HG02884 (cell line): ENCODE data around the gene LUC7L.
"Not testable (repeated sequence)": the region's sequence is repeated elsewhere in the genome, so short reads cannot be mapped to it uniquely, and the experiment has no call there.

Source experiments
- ATAC-seq: cut with Tn5 transposase; IDR thresholded peaks from one replicate; pipeline ENCODE4 v1.9.1; 2021; ENCODE audit warnings: mild to moderate bottlenecking, moderate library complexity; ENCODE audit not compliant: unreplicated experiment

LUC7L gene

DNA sequence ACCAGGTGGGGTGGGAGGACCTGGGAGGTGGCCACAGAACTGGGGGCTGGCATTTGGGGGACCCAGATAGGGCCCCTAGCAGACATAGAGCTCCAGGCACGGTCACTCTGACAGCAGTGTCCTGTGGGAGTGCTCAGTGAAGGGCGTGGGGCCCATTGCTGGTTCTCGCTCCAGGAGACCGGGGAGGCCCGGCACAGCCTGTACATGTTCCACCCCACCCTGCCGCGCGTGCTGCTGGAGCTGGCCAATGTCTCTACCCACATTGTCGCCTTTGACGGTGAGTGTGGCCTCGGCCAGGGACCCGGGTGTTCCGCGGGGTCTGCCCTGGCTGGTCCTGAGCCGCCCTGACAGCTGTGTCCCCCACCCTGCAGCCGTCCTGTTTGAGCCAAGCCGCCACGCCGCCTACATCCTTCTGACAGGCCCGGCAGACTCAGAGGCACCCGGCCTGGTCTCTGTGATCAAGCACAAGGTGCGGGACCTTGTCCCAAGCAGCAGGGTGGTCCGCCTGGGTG lies 35.2 kb upstream of the LUC7L start:
- no peak for ATAC-seq

- no peak for ATAC-seq
Measured at GRCh38 chr16:263944-264343, 34.7 kb upstream of the LUC7L start.

DNA sequence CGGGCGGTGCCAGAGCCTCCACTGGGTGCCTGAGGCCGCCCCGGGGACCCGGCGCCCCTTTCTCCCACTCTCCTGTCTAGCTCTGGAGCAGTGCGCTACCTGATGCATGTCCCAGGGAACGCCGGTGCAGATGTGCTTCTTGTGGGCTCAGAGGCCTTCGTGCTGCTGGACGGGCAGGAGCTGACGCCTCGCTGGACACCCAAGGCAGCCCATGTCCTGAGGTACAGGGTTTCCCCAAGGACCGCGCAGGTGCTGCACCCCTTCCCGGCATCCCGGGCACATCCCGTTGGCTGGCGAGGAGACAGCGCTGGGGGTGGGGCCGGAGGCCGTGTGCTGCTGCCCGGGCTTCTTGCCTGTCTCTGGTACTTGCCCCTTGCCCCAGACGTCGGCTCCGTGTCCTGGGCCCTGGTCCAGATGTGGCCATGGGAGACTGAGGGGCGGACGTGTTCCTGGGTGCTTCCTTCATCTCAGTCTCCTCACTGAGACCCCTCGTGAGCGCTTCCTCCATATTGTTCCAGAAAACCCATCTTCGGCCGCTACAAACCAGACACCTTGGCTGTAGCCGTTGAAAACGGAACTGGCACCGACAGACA lies 34.0 kb upstream of the LUC7L start:
- ATAC-seq, result no peak

GRCh38 chr16:262121-262745 lies 33.0 kb upstream of the LUC7L start:
- ATAC-seq, result no peak

- no peak for ATAC-seq
Measured at GRCh38 chr16:261031-261691, 31.9 kb upstream of the LUC7L start.

DNA sequence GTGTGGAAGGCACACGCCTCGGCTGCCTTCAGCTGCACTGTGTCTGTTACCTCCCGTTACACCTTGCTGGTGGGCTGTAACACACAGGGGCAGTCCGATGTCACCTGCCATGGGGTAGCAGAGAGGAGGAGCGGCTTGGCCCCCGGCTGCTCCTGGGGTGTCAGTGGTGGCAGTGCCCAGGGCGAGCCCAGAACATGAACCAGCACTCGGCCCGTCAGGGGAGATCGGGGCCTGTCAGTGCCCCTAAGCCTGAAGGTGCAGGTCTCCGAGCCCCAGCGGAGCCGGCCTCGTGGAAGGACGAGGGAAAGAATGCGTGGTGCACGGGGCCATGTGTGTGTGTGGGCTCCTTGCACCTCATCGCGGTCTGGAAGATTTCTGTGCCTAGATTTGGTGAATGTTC lies 31.1 kb upstream of the LUC7L start:
- no peak for ATAC-seq

DNA sequence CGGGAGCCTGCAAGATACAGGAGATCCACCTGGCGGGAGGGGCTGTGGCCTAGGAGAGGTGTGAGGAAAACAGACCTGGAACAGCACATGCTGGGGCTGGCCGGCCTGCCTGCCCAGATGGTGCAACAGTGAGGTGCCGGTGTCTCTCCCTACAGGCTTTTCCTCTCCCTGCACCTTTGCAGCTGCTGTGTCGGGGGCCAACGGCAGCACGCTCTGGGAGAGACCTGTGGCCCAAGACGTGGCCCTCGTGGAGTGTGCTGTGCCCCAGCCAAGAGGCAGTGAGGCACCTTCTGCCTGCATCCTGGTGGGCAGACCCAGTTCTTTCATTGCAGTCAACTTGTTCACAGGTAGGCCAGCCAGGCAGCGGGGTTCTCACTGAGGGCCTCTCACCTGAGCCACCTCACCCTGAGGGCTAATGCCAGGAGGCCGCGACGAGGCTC lies 30.6 kb upstream of the LUC7L start:
- ATAC-seq, result no peak

DNA sequence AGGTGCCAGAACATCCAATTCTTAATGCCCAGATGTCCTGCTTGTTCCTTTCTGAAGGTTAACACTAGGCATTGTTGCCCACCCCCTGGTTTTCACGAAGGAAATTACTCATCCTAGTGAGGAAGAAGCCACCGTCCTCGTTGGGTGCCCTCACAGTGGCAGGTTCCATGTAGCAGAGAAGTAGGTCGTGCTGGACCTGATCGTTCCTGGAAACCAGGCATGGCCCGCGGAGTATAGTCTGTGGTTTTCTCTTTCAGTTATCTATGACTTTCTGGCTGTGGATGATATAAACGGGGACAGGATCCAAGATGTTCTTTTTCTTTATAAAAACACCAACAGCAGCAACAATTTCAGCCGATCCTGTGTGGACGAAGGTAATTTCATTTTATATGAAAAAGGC lies 30.0 kb upstream of the LUC7L start:
- ATAC-seq, result no peak

DNA sequence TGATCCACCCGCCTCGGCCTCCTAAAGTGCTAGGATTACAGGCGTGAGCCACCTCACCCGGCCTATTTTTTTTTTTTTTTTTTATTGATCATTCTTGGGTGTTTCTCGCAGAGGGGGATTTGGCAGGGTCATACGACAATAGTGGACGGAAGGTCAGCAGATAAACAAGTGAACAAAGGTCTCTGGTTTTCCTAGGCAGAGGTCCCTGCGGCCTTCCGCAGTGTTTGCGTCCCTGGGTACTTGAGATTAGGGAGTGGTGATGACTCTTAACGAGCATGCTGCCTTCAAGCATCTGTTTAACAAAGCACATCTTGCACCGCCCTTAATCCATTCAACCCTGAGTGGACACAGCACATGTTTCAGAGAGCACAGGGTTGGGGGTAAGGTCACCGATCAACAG lies 28.8 kb upstream of the LUC7L start:
- not testable (repeated sequence) for ATAC-seq

GRCh38 chr16:255183-255582 lies 25.9 kb upstream of the LUC7L start:
- no peak for ATAC-seq

DNA sequence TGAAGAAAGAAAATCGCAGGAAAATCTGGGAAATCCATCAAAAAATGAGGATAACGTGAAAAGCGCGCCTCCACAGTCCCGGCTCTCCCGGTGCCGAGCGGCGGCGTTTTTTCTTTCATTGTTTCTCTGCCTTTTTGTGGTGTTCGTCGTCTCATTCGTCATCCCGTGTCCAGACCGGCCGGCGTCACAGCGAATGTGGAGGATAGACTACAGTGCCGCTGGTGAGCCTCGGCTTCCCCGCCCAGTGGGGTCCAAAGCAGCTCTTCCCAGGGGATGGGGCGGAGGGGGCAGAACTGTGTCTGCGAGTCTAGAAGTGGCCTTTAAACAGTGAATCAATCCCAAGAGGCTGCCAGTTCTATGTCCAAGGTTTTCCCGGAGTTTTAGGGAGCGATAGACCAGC lies 25.2 kb upstream of the LUC7L start:
- no peak for ATAC-seq

- ATAC-seq, result no peak
Measured at GRCh38 chr16:253833-254232, 24.6 kb upstream of the LUC7L start.

DNA sequence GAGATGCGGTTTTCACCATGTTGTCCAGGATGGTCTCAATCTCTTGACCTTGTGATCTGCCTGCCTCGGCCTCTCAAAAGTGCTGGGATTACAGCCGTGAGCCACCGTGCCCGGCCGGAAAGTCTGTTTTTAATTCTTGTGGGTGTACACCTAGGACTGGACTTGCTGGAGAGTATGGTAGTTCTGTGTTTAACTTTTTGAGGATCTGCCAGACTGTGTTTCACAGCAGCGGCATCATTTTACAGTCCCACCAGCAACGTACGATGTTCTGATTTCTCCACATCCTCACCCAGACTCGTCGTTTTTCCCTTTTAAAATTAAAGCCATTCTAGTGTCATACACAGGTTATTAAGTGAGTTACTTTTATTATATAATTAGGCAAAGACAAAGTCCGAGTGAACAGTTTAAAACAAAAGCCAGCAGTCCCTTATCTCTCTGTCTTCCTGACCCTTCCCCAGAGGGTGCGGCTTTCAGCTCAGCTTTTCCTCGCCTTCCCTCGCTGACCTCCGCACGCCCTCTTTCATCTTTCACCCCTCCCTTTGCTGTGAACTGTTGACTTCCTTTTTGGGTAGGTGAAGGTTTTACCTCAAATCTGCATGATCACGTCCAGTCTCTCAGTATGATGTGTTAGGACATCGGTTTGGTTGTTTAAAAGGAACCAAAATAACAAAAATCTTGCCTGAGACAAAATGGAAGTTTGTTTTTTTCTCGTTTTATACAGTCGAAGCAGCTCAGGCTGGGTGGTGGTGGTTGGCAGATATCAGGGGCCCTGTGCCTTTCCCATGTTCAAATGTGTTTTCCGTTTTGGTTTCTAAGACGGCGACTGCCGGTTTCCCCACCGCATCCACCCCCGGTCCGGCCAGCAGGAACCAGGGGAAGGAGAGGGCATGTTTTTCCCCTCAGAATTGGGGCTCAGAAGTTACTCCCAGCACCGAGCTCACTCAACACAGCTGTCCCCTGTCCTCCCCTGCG lies 23.4 kb upstream of the LUC7L start:
- no peak for ATAC-seq

GRCh38 chr16:249431-249830 lies 20.2 kb upstream of the LUC7L start:
- ATAC-seq, result no peak

DNA sequence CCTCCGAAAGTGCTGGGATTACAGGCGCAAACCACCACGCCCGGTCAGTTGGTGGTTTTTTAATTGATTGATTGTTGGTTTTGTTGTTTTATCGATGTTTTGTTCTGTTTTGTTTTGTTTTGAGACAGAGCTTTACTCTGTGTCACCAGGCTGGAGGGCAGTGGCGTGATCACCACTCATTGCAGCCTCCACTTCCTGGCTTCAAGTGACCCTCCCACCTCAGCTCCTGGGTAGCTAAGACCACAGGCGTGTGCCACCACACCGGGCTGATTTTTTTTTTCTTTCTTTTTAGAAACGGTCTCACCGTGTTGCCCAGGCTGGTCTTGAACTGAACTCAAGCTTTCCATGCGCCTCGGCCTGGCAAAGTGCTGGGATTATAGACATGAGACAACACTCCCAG lies 17.8 kb upstream of the LUC7L start:
- no peak for ATAC-seq

GRCh38 chr16:245105-245504 lies 15.9 kb upstream of the LUC7L start:
- ATAC-seq, result no peak

DNA sequence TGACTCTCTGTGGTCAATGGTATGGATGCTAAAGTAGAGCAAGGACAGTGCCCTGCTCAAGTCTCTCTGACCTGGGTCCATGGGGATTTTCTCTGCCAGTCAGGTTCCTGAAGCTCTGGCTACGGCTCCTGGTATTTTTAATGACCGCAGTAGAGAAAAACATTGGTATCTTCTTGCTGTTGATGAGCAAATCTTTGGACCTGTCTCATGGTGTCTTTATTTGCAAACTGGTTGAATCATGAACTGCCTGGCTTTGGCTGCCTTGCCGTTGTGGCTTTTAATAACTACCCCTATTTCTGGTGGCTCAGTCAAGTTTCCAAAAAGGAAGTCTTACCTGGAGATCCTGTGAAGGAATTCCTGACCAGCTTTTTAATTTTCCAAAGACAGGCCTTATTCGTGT lies 14.1 kb upstream of the LUC7L start:
- no peak for ATAC-seq

- no peak for ATAC-seq
Measured at GRCh38 chr16:242281-242680, 13.0 kb upstream of the LUC7L start.

- ATAC-seq, result no peak
Measured at GRCh38 chr16:240559-240958, 11.3 kb upstream of the LUC7L start.

- ATAC-seq, result no peak
Measured at GRCh38 chr16:239948-240277, 10.7 kb upstream of the LUC7L start.
